ENCODE measurements around the gene DCAF12L2.
"Not testable (repeated sequence)": the region's sequence is repeated elsewhere in the genome, so short reads cannot be mapped to it uniquely, and the experiment has no call there.

Gene DCAF12L2

GRCh38 chrX:126165721-126166461 lies at the start of gene DCAF12L2:
Gene DCAF12L2, minus strand, starts transcription at chrX:126166289. Its CDS starts 365 bp downstream, at chrX:126165924.
- DNase-seq (ENCODE audit: low read depth), result no peak
- TF ChIP-seq, protein P1, sequence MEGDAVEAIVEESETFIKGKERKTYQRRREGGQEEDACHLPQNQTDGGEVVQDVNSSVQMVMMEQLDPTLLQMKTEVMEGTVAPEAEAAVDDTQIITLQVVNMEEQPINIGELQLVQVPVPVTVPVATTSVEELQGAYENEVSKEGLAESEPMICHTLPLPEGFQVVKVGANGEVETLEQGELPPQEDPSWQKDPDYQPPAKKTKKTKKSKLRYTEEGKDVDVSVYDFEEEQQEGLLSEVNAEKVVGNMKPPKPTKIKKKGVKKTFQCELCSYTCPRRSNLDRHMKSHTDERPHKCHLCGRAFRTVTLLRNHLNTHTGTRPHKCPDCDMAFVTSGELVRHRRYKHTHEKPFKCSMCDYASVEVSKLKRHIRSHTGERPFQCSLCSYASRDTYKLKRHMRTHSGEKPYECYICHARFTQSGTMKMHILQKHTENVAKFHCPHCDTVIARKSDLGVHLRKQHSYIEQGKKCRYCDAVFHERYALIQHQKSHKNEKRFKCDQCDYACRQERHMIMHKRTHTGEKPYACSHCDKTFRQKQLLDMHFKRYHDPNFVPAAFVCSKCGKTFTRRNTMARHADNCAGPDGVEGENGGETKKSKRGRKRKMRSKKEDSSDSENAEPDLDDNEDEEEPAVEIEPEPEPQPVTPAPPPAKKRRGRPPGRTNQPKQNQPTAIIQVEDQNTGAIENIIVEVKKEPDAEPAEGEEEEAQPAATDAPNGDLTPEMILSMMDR (conservative IDR thresholded peaks at IDR 0.05; ENCODE audit: low read depth, low read length), result no peak
- peak within 1 kb of the TSS; percentile 23 for H3K4me3 ChIP-seq (ENCODE audit: low read length)

GRCh38 chrX:126190888-126191287 lies 24.8 kb upstream of the DCAF12L2 start:
- H3K4me3 ChIP-seq (ENCODE audit: low read length); DNase-seq (ENCODE audit: low read depth): not testable (repeated sequence)

DNA sequence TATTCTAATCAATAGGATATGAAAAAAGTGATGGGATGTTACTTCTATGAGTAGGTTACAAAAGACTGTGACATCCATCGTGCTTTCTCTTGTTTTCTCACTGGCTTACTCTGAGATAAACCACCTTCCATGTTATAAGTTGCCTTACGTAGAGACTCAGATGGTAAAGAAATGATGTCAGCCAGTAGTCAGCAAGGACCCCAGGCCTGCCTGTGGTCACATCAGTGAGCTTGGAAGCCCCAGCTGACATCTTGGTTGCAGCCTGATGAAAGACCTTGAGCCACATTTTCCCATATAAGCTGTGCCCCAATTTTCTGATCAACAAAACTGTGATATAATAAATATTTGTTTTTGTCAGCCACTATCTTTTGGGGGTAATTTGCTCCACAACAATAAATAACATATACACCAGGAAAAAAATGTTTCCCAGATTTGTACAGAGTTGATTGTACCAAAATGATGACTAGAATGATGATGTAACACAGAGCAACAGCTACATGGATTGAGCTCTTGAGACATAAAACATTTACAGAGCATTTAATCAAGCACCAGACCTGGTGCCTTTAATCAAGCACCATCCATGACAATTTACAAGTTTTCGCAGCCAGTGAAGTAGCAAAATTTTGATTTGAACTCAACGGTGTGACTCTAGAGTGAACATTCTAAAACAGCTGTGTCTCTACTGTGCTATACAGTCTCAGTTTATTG lies 11.2 kb upstream of the DCAF12L2 start:
- TF ChIP-seq, protein P1 (conservative IDR thresholded peaks at IDR 0.05; ENCODE audit: low read depth, low read length), result no peak
- no peak for DNase-seq (ENCODE audit: low read depth)
- no peak overlapping the region for H3K4me3 ChIP-seq (ENCODE audit: low read length)

DNA sequence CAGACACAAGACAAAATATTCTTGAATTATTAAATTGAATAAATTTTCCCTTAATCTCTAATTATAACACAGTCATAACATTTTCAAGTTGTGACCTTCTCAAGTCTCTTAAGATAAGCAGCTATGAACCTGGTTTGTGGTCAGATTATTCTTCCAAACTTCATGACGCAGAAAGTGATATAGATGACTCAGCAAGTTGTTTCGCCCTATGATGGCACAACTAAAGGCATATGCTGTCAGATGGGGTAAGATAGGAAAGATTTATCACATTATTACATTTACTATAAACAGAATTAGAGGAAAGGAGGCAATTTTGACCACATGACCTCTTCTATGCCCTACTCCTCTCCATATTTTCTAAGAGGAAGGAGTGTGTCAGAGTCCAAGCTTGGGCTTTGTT lies 4.6 kb upstream of the DCAF12L2 start:
- TF ChIP-seq, protein P1 (conservative IDR thresholded peaks at IDR 0.05; ENCODE audit: low read depth, low read length), result no peak
- no peak for DNase-seq (ENCODE audit: low read depth)
- no peak overlapping the region for H3K4me3 ChIP-seq (ENCODE audit: low read length)

DNA sequence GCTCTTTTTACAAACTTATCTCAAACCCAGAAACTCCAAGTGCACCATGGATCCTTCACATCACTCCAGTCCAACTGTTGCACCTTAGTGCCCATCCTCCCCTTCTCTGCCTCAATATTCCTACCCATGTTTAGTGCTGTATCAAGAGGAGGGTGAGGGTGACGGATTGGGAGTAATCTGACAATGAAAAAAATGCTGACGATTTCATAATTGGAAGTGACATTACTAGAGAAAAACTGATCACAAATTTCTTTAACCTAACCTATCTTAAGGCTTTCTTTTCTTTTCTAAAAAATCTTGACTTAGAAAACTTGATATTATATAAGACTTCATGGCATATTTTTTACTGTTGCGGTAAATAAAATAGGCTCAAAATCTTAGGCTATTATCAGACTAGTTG lies 1.5 kb upstream of the DCAF12L2 start:
- TF ChIP-seq, protein P1 (conservative IDR thresholded peaks at IDR 0.05; ENCODE audit: low read depth, low read length), result no peak
- no peak overlapping the region for H3K4me3 ChIP-seq (ENCODE audit: low read length)
- no peak for DNase-seq (ENCODE audit: low read depth)

GRCh38 chrX:126165401-126165720 lies 728 bp downstream of the DCAF12L2 start:
- DNase-seq (ENCODE audit: low read depth), result no peak
- TF ChIP-seq, protein P1 (conservative IDR thresholded peaks at IDR 0.05; ENCODE audit: low read depth, low read length), result no peak
- H3K4me3 ChIP-seq (ENCODE audit: low read length), result no peak overlapping the region

GRCh38 chrX:126164689-126165400 lies 1.2 kb downstream of the DCAF12L2 start:
- H3K4me3 ChIP-seq (ENCODE audit: low read length), result no peak overlapping the region
- no peak for DNase-seq (ENCODE audit: low read depth)
- TF ChIP-seq, protein P1 (conservative IDR thresholded peaks at IDR 0.05; ENCODE audit: low read depth, low read length), result no peak
